GM18909 (cell line): Measurements from ENCODE around the gene STX1B.

Experiments used
- ATAC-seq: cut with Tn5 transposase; IDR thresholded peaks from one replicate; pipeline ENCODE4 v1.9.1; 2021; ENCODE audit warnings: mild to moderate bottlenecking; ENCODE audit not compliant: unreplicated experiment, poor library complexity

Gene STX1B

GRCh38 chr16:30997725-30998711, 12.4 kb downstream of the STX1B start:
- ATAC-seq = no peak

- peak; percentile 67 for ATAC-seq
Measured at GRCh38 chr16:30996985-30997724, 13.3 kb downstream of the STX1B start.

DNA sequence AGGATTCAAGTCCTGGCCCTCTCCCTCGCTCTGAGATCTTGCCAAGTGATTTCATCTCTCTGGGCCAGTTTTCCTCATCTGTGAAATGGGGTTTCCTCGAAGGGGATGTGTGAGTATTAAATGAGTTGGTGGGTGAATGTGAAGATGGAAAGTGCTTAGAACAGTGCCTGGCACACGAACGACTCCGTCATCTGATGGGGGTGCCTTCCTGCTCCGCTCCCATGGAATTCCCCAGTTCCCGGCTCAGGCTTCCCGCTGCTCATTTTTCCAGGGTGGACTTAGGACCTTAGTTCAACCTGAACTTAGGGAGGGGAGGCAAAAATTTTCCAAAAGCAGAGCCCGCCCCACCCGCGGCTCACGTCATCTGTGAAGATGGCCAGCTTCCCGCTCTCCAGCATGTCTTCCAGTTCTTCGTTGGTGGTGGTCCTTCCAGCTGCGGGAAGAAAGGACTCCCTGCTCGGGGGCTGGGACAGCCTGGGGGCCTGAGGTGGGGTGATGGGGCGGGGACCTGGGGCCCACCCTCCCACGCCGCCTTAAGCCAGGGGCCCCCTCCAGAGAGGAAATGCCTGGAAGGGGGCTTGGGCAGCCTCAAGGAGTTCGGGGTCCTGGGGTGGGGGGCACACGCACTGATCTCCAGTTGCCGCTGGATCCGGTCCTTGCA, 14.0 kb downstream of the STX1B start:
- no peak for ATAC-seq

- no peak for ATAC-seq
Measured at GRCh38 chr16:30995927-30996323, 14.5 kb downstream of the STX1B start.

- no peak for ATAC-seq
Measured at GRCh38 chr16:30992931-30993816, 17.3 kb downstream of the STX1B start.

DNA sequence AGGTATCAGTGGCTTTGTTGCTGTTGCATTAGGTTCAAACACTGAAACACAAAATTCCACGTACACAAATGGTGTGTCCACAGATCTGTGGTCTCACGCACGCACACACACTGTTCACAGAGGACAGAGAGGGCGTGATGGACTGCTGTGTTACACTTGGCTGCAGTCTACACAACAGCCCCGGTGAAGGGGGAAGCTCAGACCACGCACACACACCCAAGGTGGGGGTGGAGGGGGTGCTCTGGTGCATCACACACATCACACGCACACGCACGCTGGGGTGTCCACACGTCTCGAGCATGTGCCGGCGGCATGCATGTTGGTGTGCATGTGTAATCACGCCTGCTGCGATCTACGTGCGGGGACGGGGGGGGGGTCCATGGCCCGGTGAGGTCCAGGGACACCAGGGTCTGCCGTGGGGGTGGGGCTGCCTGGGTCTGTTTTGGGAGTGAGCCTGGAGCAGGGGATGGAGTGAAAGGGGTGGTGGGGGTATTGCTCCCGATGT, 18.1 kb downstream of the STX1B start:
- no peak for ATAC-seq

DNA sequence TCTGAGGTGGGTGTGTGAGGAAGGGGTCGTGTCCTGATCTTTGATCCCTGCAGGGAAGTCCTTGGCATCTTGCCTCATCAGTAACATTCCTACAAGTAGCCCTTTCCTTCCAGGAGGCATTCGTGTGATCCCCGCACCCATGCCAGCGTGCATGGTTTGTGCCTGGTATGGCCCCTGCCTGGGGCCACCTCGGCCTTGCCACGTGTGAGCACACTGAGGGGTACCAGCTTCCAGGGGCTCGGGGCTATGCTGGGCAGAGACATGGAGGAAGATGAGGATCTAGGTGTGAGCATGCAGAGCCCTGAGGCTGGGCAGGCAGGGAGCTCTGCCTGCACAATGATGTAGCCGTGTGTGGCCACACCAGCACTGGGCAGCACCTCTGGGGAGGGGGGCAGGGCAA, 19.4 kb downstream of the STX1B start:
- no peak for ATAC-seq

DNA sequence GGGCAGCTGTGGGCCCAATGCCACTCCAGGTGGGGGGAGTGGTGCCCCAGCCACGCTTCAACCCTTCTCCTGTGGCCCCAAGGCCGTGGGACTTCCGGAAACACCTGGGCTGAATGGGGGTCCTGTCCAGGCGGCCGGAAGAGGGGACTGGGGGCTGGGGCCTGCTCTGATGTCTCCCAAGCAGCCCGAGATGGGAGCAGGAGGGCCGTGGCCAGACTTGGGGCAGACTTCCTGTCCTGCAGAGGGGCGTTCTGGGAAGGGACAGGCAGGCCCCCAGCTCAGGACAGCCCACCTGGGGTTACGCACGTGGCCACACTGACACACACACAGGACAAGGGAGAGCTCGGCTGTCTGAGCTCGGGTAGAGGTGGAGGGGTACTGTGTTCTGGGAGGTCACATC, 20.3 kb downstream of the STX1B start:
- no peak for ATAC-seq

GRCh38 chr16:30989469-30990047, 20.9 kb downstream of the STX1B start:
- no peak for ATAC-seq

DNA sequence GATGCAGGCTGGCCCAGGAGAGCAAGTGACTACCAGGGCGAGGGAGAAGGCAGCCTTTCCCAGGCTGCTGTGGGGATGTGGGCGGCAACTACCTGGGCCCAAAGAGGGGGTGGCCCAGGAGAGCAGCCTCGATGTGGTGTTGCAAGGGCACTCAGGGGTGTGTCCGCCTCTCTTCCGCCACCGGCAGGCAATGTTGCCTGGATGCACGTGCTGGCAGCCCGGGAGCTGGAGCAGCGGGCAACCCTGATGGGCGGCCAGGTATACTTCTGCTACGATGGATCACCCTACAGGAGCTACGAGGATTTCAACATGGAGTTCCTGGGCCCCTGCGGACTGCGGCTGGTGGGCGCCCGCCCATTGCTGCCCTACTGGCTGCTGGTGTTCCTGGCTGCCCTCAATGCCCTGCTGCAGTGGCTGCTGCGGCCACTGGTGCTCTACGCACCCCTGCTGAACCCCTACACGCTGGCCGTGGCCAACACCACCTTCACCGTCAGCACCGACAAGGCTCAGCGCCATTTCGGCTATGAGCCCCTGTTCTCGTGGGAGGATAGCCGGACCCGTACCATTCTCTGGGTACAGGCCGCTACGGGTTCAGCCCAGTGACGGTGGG, 22.8 kb downstream of the STX1B start:
- ATAC-seq = no peak

- ATAC-seq = no peak
Measured at GRCh38 chr16:30986129-30986991, 24.1 kb downstream of the STX1B start.

DNA sequence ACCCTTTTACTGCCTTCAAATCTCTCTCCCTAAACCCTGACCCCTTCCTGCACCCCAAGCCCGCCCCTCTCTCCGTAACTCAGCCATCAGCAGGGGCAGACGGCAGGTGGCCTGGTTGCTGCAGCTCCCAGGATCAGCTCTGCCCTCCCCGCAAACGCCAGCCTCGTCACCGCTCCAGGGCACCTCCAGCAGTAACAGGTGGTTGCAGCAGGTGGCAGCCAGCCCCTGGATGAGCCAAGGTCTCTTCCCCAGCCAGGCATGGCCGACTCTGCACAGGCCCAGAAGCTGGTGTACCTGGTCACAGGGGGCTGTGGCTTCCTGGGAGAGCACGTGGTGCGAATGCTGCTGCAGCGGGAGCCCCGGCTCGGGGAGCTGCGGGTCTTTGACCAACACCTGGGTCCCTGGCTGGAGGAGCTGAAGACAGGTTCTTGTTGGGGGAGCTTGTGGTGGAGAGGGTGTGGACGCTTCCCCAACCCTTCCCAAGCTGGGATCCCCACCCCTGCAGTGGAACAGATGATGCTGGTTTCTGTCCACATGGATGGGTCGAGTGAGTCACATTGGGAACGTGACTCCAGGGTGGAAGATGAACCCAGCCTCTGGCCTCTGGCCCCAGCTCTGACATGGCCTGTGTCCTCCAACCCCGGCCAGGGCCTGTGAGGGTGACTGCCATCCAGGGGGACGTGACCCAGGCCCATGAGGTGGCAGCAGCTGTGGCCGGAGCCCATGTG, 24.9 kb downstream of the STX1B start:
- ATAC-seq = no peak

DNA sequence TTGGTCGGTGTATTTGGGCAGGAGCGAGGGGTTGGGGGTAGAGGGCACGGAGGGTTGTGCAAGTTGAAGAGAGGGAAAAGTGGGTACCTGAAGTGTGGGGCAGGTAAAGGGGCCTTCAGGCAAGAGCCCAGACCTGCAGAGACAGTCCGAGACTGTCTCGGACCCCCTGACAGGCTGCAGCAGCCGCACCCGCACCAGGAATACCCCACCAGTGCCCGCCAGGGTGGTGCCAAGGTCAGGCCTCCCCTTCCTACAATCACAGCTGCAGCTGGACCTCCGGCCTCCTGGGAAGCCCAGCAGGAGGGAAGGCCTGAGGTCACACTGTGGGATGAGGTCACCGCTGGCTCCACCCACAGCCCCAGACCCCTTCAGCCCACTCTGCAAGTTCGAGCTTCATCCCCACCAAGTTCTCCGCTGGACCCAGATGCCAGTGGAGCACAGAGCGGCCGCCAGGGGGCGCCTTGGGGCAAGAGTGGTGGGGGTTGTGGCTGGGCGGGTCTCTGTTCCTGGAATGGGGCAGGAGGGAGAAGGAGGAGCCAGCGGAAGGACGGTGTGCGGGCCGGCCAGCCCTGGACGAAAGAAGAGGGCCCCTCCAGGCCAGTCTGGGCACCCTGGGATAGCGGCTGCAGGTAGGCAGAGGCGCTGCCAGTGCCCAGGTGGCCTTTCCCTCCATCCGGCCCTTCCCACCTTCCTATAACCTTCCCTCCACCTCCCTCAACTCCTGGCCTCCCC, 25.6 kb downstream of the STX1B start, which contains the start of gene HSD3B7:
HSD3B7 (plus strand) TSS at position 539 of the 732 bp plus-strand sequence. CDS start 452 bp downstream, outside the sequence.
- ATAC-seq = peak; percentile 48

DNA sequence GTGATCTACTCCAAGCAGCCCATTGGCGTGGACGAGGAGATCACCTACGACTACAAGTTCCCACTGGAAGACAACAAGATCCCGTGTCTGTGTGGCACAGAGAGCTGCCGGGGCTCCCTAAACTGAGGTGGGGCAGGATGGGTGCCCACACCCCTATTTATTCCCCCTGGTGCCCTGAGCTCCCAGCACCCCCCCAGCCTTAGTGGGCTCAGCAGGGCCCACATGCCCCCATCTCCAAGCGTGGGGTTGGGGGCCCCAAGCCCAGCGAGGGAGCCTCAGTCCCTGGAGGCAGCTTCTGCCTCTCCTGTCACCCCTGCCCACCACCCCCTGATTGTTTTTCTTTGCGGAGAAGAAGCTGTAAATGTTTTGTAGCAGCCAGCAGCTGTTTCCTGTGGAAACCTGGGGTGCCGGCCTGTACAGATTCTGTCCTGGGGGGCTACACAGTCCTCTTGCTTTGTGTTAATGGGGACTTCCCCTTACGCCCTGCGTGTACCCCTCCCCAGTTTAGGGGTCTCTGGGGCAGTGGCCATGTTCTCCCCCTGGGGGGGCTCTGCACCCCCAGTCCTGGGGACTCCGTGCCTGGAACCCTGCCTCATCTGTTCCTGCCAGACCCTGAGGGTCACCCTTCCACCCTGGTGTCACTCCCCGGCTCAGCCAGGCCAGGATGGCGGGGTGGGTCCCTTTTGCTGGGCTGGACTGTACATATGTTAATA, 26.4 kb downstream of the STX1B start:
- no peak for ATAC-seq

DNA sequence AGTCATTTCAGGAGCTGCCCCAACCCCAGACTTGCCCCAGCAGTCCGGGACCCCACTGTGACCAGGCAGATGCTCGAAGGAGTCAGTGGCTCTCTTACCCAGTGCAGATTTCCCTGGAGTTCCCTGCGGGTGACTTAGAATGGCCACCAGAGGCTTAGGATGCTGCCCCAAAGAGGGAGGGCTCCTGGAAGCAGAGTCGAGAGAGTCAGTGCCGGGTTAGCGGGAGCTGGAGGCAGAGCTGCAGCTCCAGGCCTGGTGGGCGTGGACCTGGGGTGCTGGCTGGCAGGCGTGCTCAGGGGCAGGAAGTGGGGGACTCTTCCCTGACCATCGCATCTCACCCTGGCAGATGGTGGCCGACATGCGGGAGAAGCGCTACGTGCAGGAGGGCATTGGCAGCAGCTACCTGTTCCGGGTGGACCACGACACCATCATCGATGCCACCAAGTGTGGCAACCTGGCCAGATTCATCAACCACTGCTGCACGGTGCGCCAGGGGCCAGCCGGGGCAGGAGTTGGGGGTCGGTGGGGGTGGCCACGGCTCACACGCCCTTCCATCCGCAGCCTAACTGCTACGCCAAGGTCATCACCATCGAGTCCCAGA, 27.0 kb downstream of the STX1B start:
- no peak for ATAC-seq
